ENCODE measurements around the gene DEFB112. TPM values are rescaled to one million over a fixed set of nuclear protein-coding genes. Genes with fewer than 3 reads are reported as not detected.

Gene DEFB112, protein sequence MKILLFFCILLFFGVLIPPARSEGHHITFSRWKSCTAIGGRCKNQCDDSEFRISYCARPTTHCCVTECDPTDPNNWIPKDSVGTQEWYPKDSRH
- not detected for total RNA-seq
- not detected for polyA plus RNA-seq (ENCODE audit: insufficient read depth, low read depth, low replicate concordance)
- long read RNA-seq, donor 1 = 0 reads
- long read RNA-seq, donor 2 = 0 reads
- long read RNA-seq, donor 3 = 0 reads
- long read RNA-seq, donor 4 = 0 reads
- long read RNA-seq, donor 5 = 0 reads
- long read RNA-seq, donor 6 = 0 reads
- long read RNA-seq, donor 7 = 0 reads
- long read RNA-seq, donor 8 = 0 reads
- long read RNA-seq, donor 9 = 0 reads
- long read RNA-seq, donor 10 = 0 reads

GRCh38 chr6:50049829-50050228, at the start of gene DEFB112:
DEFB112 (minus strand) TSS chr6:50049929; CDS start chr6:50049869, 60 bp downstream.
- no peaks in the 10 kb centered on the region for H3K9me3 ChIP-seq (ENCODE audit: control insufficient read depth in 2 of 3, insufficient read depth in 1 of 3, low read length in 3 of 3)
- no peak for FAIRE-seq

GRCh38 chr6:50098641-50098993, 48.9 kb upstream of the DEFB112 start:
- no peaks in the 10 kb centered on the region for H3K36me3 ChIP-seq (ENCODE audit: control insufficient read depth in 2 of 3, insufficient read depth in 3 of 3, low read length in 3 of 3)
- no peak overlapping the region for H3K4me3 ChIP-seq (ENCODE audit: low read length in 3 of 3)
- H3K27me3 ChIP-seq (ENCODE audit: control insufficient read depth, insufficient read depth, low read length) = no peaks in the 10 kb centered on the region
- H3K27ac ChIP-seq (ENCODE audit: low read depth in 2 of 2, low read length in 2 of 2) = no peak overlapping the region
- DNase-seq (no peak), FAIRE-seq (no peak)
- H3K9me3 ChIP-seq (ENCODE audit: control insufficient read depth in 2 of 3, insufficient read depth in 1 of 3, low read length in 3 of 3) = no peaks in the 10 kb centered on the region
- no peak overlapping the region for H3K9ac ChIP-seq (ENCODE audit: low read length in 3 of 3)
- intact Hi-C loops (cut with DNase I) = no loop called here
- no peak for TF ChIP-seq CTCF (IDR thresholded peaks at IDR 0.05; ENCODE audit: borderline replicate concordance, extremely low read depth, insufficient read depth)
- no peaks in the 10 kb centered on the region for H3K4me1 ChIP-seq (ENCODE audit: control insufficient read depth in 2 of 3, insufficient read depth in 2 of 3, low read depth in 1 of 3, low read length in 3 of 3)

More at GRCh38 chr6:50049829-50050228, at the start of gene DEFB112:
- Histone ChIP-seq H3K9ac (ENCODE audit: low read length in 3 of 3) (no peak within 1 kb of the TSS), H3K27me3 (ENCODE audit: control insufficient read depth, insufficient read depth, low read length) (no peaks in the 10 kb centered on the region), H3K27ac (ENCODE audit: low read depth in 2 of 2, low read length in 2 of 2) (no peak within 1 kb of the TSS), H3K4me3 (ENCODE audit: low read length in 3 of 3) (no peak within 1 kb of the TSS), H3K4me1 (ENCODE audit: control insufficient read depth in 2 of 3, insufficient read depth in 2 of 3, low read depth in 1 of 3, low read length in 3 of 3) (no peaks in the 10 kb centered on the region), H3K36me3 (ENCODE audit: control insufficient read depth in 2 of 3, insufficient read depth in 3 of 3, low read length in 3 of 3) (no peaks in the 10 kb centered on the region)
- no peak for DNase-seq
- intact Hi-C loops (cut with DNase I) = no loop called here
- TF ChIP-seq CTCF (IDR thresholded peaks at IDR 0.05; ENCODE audit: borderline replicate concordance, extremely low read depth, insufficient read depth) = no peak

DNA sequence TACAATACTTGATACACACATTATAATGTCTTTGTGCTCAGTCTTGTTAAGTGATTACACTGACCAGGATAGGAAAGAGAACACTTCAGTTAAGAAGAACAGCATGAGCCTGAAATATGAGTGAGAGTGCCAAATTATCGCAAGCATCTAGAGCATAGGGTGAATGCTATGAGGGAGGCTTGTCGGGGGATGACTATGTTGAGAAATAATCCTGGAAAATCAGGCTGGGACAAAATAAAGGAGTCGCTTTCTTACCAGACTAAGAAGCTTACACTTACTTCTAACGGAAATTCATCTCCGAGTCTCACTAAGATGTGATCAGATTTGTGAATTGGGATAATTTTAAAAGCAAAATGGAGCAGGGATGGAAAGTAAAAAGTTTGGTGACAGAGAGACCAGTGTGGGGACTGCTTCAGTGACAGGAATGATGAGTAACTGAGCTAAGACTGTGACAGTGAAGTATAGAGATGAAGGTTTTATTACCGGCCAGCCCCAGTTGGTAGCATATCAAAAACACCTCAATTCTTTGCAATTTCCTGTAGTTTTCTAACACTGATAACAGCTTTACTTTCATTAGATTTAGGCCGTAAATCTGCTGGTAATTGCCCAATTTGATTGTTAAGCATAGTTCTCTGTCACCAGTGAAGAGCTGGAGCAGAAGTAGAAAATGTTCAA, 48.4 kb upstream of the DEFB112 start:
- intact Hi-C loops (cut with DNase I) = no loop called here
- FAIRE-seq = no peak
- H3K9me3 ChIP-seq (ENCODE audit: control insufficient read depth in 2 of 3, insufficient read depth in 1 of 3, low read length in 3 of 3) = no peaks in the 10 kb centered on the region
- no peak overlapping the region for H3K9ac ChIP-seq (ENCODE audit: low read length in 3 of 3)
- no peaks in the 10 kb centered on the region for H3K36me3 ChIP-seq (ENCODE audit: control insufficient read depth in 2 of 3, insufficient read depth in 3 of 3, low read length in 3 of 3)
- TF ChIP-seq CTCF (IDR thresholded peaks at IDR 0.05; ENCODE audit: borderline replicate concordance, extremely low read depth, insufficient read depth) = no peak
- H3K27me3 ChIP-seq (ENCODE audit: control insufficient read depth, insufficient read depth, low read length) = no peaks in the 10 kb centered on the region
- no peak overlapping the region for H3K4me3 ChIP-seq (ENCODE audit: low read length in 3 of 3)
- no peak overlapping the region for H3K27ac ChIP-seq (ENCODE audit: low read depth in 2 of 2, low read length in 2 of 2)
- no peak for DNase-seq
- H3K4me1 ChIP-seq (ENCODE audit: control insufficient read depth in 2 of 3, insufficient read depth in 2 of 3, low read depth in 1 of 3, low read length in 3 of 3) = no peaks in the 10 kb centered on the region
